Keratinocyte (primary cell): ENCODE results near the gene MAP2K5. TPM values are rescaled to one million over a fixed set of nuclear protein-coding genes. Genes with fewer than 3 reads are reported as not detected.

ENCODE experiments used
- DNase-seq: peaks from one replicate; pipeline ENCODE4 v3.0.0-alpha.2; 2011; ENCODE audit warnings: low read depth, missing footprints, low spot score
- FAIRE-seq: peaks from 2 replicates; lab custom pipeline; 2011; peaks lifted over from hg19 to GRCh38; lab: Jason Lieb, UNC
- H2AFZ ChIP-seq: 2 replicates; pipeline ENCODE4 v1.6.0; 2012; ENCODE audit warnings: low read length, control low read depth, inconsistent platforms; ENCODE audit not compliant: control insufficient read depth
- H3K27ac ChIP-seq: 2 replicates; pipeline ENCODE4 v1.5.1; 2011; ENCODE audit warnings: low read length; ENCODE audit not compliant: control insufficient read depth, insufficient read depth
- H3K27me3 ChIP-seq: 3 replicates; pipeline ENCODE4 v1.6.0; 2011; ENCODE audit warnings: low read length; ENCODE audit not compliant: control insufficient read depth, insufficient read depth; ENCODE audit errors: extremely low read depth
- H3K36me3 ChIP-seq, 2 experiments: 2 replicates in 1 of 2; 3 replicates in 1 of 2; pipeline ENCODE4 v1.5.1; 2011; ENCODE audit warnings: low read length in 2 of 2, mild to moderate bottlenecking in 1 of 2; ENCODE audit not compliant: control insufficient read depth in 2 of 2, insufficient read depth in 2 of 2; ENCODE audit errors: extremely low read depth in 1 of 2
- H3K4me1 ChIP-seq: 3 replicates; pipeline ENCODE4 v1.5.1; 2011; ENCODE audit warnings: low read length; ENCODE audit not compliant: control insufficient read depth, insufficient read depth; ENCODE audit errors: extremely low read depth
- H3K4me2 ChIP-seq: 3 replicates; pipeline ENCODE4 v1.6.0; 2011; ENCODE audit warnings: low read depth, low read length; ENCODE audit not compliant: control insufficient read depth, insufficient read depth; ENCODE audit errors: extremely low read depth
- H3K4me3 ChIP-seq, 3 experiments: fragments of 200-600 bp in 1 of 3; sonication (generic) in 1 of 3; 2 replicates in 2 of 3; 3 replicates in 1 of 3; pipeline ENCODE4 v1.5.1; 2011 to 2016; ENCODE audit warnings: low read length in 3 of 3, mild to moderate bottlenecking in 3 of 3, control low read depth in 2 of 3, inconsistent platforms in 1 of 3, low read depth in 1 of 3, mixed read lengths in 1 of 3, mixed run types in 1 of 3, moderate library complexity in 1 of 3; ENCODE audit not compliant: control insufficient read depth in 2 of 3, insufficient read depth in 2 of 3; ENCODE audit errors: extremely low read depth in 1 of 3
- H3K79me2 ChIP-seq: 2 replicates; pipeline ENCODE4 v1.6.0; 2012; ENCODE audit warnings: low read length; ENCODE audit not compliant: control insufficient read depth, insufficient read depth
- H3K9ac ChIP-seq: 3 replicates; pipeline ENCODE4 v1.6.0; 2011; ENCODE audit warnings: low read length; ENCODE audit not compliant: control insufficient read depth, insufficient read depth; ENCODE audit errors: extremely low read depth
- H3K9me1 ChIP-seq: 3 replicates; pipeline ENCODE4 v1.6.0; 2011; ENCODE audit warnings: low read length; ENCODE audit not compliant: control insufficient read depth, insufficient read depth; ENCODE audit errors: extremely low read depth
- H3K9me3 ChIP-seq: 2 replicates; pipeline ENCODE4 v1.5.1; 2012; ENCODE audit warnings: low read depth, low read length; ENCODE audit not compliant: control insufficient read depth
- H4K20me1 ChIP-seq: 3 replicates; pipeline ENCODE4 v1.6.0; 2011; ENCODE audit warnings: low read length; ENCODE audit not compliant: control insufficient read depth, insufficient read depth; ENCODE audit errors: extremely low read depth
- CTCF ChIP-seq, 3 experiments: IDR thresholded peaks in 1 of 3; conservative IDR thresholded peaks in 1 of 3; optimal IDR thresholded peaks in 1 of 3; 2 replicates in 2 of 3; 3 replicates in 1 of 3; pipeline versions ENCODE3 to v1.5.1; 2011; ENCODE audit warnings: low read length in 3 of 3, mild to moderate bottlenecking in 3 of 3, moderate library complexity in 2 of 3, control low read depth in 1 of 3, inconsistent platforms in 1 of 3; ENCODE audit not compliant: insufficient read depth in 2 of 3; ENCODE audit errors: extremely low read depth in 1 of 3
- EZH2 ChIP-seq: IDR thresholded peaks from one replicate; pipeline ENCODE4 v1.6.1; 2012; ENCODE audit warnings: inconsistent platforms, mild to moderate bottlenecking, low read length, moderate library complexity
- dilution Hi-C: fragments of 300-500 bp; cut with MboI; formaldehyde crosslinking; loops from one replicate; pipeline ENCODE4 v1.7.0; 2020; ENCODE audit warnings: low sequenced_read_pairs; ENCODE audit not compliant: extremely low pct_ligation_motif_present
- polyA plus RNA-seq, 5 experiments: library from polyadenylated mRNA; depleted of rRNA in 3 of 5; stranded (reverse) in 3 of 5; stranded (forward) in 1 of 5; unstranded in 1 of 5; fragments of >200 nt; gene quantifications; 1 replicate in 1 of 5; 2 replicates in 3 of 5; 3 replicates in 1 of 5; pipeline versions ENCODE4 v1.2.1 to v1.2.3, GENCODE V29; 2011 to 2012; ENCODE audit warnings: missing spikeins in 2 of 5, low read depth in 1 of 5, low replicate concordance in 1 of 5

MAP2K5 gene
- polyA plus RNA-seq, 1 donor (not counting 4 experiments of a cell fraction or from before 2014, with no cell fraction given), result 3.6 TPM

GRCh38 chr15:67736810-67737209 is 194.3 kb downstream of the MAP2K5 start:
- Histone ChIP-seq H3K9ac (no peak overlapping the region), H2AFZ (no peak overlapping the region), H3K9me1 (no peaks in the 10 kb centered on the region), H3K4me1 (peaks cover under 1% of the 10 kb centered on the region), H3K27me3 (no peaks in the 10 kb centered on the region), H3K4me2 (no peak overlapping the region), H4K20me1 (no peaks in the 10 kb centered on the region), H3K4me3 (no peak overlapping the region), H3K79me2 (no peaks in the 10 kb centered on the region), H3K36me3 (no peaks in the 10 kb centered on the region), H3K27ac (no peak overlapping the region), H3K9me3 (no peaks in the 10 kb centered on the region)
- no peak for TF ChIP-seq EZH2
- TF ChIP-seq CTCF (optimal IDR thresholded peaks at IDR 0.05 in 1 of 3, IDR thresholded peaks at IDR 0.05 in 1 of 3, conservative IDR thresholded peaks at IDR 0.05 in 1 of 3; ENCODE audit: extremely low read depth in 1 of 3, insufficient read depth in 2 of 3, low read length in 3 of 3), result no peak
- dilution Hi-C loops, result no loop called here
- DNase-seq (no peak), FAIRE-seq (no peak)

- DNase-seq (no peak), FAIRE-seq (no peak)
- Histone ChIP-seq H2AFZ (no peak overlapping the region), H3K4me1 (no peaks in the 10 kb centered on the region), H3K36me3 (no peaks in the 10 kb centered on the region), H3K9ac (no peak overlapping the region), H3K4me3 (no peak overlapping the region), H4K20me1 (no peaks in the 10 kb centered on the region), H3K9me3 (no peaks in the 10 kb centered on the region), H3K27ac (no peak overlapping the region), H3K79me2 (no peaks in the 10 kb centered on the region), H3K9me1 (no peaks in the 10 kb centered on the region), H3K4me2 (no peak overlapping the region), H3K27me3 (no peaks in the 10 kb centered on the region)
- TF ChIP-seq EZH2 (no peak), CTCF (optimal IDR thresholded peaks at IDR 0.05 in 1 of 3, IDR thresholded peaks at IDR 0.05 in 1 of 3, conservative IDR thresholded peaks at IDR 0.05 in 1 of 3; ENCODE audit: extremely low read depth in 1 of 3, insufficient read depth in 2 of 3, low read length in 3 of 3) (no peak)
- dilution Hi-C loops, result no loop called here
Measured at GRCh38 chr15:67738056-67738455, 195.6 kb downstream of the MAP2K5 start.
